Ishikawa (cell line): Measurements from ENCODE around the gene HSD3B2.

ENCODE experiments used
- CEBPB ChIP-seq: IDR thresholded peaks from 2 replicates; pipeline ENCODE4 v1.6.1; 2012
- CREB1 ChIP-seq: IDR thresholded peaks from 2 replicates; pipeline ENCODE4 v1.6.1; 2012; ENCODE audit warnings: low read depth
- EGR1 ChIP-seq: IDR thresholded peaks from 2 replicates; pipeline ENCODE4 v1.6.1; 2012
- EP300 ChIP-seq: IDR thresholded peaks from 2 replicates; pipeline ENCODE4 v1.6.1; 2012; ENCODE audit warnings: borderline replicate concordance
- FOXM1 ChIP-seq: IDR thresholded peaks from 2 replicates; pipeline ENCODE4 v1.6.1; 2012; ENCODE audit warnings: low read depth, borderline replicate concordance
- NFIC ChIP-seq: IDR thresholded peaks from 2 replicates; pipeline ENCODE4 v1.6.1; 2012
- RAD21 ChIP-seq: IDR thresholded peaks from 2 replicates; pipeline ENCODE4 v1.6.1; 2012; ENCODE audit warnings: low read depth
- TAF1 ChIP-seq: IDR thresholded peaks from 2 replicates; pipeline ENCODE4 v1.6.1; 2012; ENCODE audit warnings: low read depth, mild to moderate bottlenecking
- TCF12 ChIP-seq: IDR thresholded peaks from 2 replicates; pipeline ENCODE4 v1.6.1; 2012; ENCODE audit warnings: low read depth
- TEAD4 ChIP-seq: IDR thresholded peaks from 2 replicates; pipeline ENCODE4 v1.6.1; 2012
- YY1 ChIP-seq: IDR thresholded peaks from 2 replicates; pipeline ENCODE4 v1.6.1; 2012; ENCODE audit warnings: low read depth
- ZBTB7A ChIP-seq: IDR thresholded peaks from 2 replicates; pipeline ENCODE4 v1.6.1; 2012; ENCODE audit warnings: low read depth
- TF ChIP-seq, protein P1 (sequence below): IDR thresholded peaks from 2 replicates; pipeline ENCODE4 v1.6.1; 2012
- TF ChIP-seq, protein P2 (sequence below): IDR thresholded peaks from 2 replicates; pipeline ENCODE4 v1.6.1; 2012; ENCODE audit warnings: low read depth, mild to moderate bottlenecking
- TF ChIP-seq, protein P3 (sequence below): IDR thresholded peaks from 2 replicates; pipeline ENCODE4 v1.6.1; 2012

The HSD3B2 gene

DNA sequence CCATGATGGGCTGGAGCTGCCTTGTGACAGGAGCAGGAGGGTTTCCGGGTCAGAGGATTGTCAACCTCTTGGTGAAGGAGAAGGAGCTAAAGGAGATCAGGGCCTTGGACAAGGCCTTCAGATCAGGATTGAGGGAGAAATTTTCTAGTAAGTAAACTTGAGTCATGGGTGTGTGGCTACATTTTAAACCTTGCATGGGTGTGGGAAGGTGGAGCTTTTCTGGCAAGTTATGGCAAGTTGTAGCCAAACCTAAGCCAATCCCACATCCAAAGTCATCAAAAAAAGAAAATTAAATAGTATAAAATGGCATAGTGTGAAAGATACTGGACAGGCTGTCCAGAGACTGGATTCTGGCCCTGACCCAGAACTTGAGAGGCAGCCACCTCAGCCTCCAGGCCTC is 52.3 kb downstream of the HSD3B2 start:
- TF ChIP-seq FOXM1, result no peak

DNA sequence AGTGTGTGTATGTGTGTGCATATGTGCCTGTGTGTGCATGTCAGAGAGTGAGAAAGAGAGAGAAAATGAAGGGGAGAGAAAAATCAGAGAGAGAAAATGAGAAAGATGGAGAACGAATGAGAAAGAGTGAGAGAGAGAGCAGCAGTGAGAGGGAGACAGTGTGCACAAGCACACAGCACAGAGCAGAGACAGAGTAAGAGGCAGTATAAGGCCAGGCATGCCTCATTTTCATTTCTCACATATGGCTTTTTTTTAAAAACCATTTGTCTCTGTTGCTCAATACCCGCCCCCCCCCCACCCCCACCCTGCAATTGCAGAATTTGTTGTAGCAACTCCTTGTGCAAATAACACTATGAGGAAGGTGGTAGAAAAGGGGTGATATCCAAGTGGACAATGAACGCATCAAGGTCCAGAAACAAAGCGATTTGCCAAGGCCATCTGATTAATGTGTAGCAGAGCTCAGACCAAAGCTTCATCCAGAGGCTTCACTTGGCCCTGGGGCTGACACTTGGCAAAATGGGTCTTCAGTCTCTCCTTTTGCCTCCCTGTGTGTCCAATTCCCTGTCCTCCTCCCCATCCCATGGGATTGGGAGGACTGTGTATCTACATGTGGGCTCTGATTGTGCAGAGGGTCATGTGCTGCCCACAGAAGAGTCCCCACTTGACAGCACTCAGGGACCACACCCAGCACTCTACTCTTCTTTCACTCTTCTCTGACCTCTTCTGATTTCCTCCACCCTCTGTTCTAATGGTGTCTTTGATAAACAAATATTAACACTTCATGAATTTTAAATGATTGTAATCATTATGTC is 53.1 kb downstream of the HSD3B2 start:
- TF ChIP-seq CREB1 (no peak), FOXM1 (no peak), NFIC (no peak)
- TF ChIP-seq, protein P1, sequence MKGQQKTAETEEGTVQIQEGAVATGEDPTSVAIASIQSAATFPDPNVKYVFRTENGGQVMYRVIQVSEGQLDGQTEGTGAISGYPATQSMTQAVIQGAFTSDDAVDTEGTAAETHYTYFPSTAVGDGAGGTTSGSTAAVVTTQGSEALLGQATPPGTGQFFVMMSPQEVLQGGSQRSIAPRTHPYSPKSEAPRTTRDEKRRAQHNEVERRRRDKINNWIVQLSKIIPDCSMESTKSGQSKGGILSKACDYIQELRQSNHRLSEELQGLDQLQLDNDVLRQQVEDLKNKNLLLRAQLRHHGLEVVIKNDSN, result no peak
- TF ChIP-seq, protein P2, sequence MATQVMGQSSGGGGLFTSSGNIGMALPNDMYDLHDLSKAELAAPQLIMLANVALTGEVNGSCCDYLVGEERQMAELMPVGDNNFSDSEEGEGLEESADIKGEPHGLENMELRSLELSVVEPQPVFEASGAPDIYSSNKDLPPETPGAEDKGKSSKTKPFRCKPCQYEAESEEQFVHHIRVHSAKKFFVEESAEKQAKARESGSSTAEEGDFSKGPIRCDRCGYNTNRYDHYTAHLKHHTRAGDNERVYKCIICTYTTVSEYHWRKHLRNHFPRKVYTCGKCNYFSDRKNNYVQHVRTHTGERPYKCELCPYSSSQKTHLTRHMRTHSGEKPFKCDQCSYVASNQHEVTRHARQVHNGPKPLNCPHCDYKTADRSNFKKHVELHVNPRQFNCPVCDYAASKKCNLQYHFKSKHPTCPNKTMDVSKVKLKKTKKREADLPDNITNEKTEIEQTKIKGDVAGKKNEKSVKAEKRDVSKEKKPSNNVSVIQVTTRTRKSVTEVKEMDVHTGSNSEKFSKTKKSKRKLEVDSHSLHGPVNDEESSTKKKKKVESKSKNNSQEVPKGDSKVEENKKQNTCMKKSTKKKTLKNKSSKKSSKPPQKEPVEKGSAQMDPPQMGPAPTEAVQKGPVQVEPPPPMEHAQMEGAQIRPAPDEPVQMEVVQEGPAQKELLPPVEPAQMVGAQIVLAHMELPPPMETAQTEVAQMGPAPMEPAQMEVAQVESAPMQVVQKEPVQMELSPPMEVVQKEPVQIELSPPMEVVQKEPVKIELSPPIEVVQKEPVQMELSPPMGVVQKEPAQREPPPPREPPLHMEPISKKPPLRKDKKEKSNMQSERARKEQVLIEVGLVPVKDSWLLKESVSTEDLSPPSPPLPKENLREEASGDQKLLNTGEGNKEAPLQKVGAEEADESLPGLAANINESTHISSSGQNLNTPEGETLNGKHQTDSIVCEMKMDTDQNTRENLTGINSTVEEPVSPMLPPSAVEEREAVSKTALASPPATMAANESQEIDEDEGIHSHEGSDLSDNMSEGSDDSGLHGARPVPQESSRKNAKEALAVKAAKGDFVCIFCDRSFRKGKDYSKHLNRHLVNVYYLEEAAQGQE, result no peak
- TF ChIP-seq, protein P3, sequence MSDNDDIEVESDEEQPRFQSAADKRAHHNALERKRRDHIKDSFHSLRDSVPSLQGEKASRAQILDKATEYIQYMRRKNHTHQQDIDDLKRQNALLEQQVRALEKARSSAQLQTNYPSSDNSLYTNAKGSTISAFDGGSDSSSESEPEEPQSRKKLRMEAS, result no peak

DNA sequence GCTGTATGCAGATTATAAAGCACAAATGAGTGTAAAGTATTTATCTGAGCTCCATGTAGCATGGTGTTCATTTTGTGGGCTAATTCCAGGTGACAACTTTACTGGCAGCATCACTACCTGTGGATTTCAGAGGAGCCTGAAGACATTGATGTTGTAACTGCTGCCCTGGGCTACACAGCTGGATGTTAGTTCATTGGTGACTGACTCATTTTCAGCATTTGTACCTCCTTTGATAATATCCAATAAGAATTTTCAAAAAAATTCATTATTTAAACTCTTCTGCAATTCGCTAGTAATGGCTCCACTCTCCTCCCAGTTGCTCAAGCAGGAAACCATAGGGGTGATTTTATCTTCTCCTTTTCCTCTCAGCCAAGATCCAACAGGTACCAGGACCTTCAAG is 54.8 kb downstream of the HSD3B2 start:
- TF ChIP-seq CREB1, result no peak
- TF ChIP-seq, protein P3, result no peak
- TF ChIP-seq ZBTB7A, result no peak
- TF ChIP-seq NFIC, result no peak

DNA sequence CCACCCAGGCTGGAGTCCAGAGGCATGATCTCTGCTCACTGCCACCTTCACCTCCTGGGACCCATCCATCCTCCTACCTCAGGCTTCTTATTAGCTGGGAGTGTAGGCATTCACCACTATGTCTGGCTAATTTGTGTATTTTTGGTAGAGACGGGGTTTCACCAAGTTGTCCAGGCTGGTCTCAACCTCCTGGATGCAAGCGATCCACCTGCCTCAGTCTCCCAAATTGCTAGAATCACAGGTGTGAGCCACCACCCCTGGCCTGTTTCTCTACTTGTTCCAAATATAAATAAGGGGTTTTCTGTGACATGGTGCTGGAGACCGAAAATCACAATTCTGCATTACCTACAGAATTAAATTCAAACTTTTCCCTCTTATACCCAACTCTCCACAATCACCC is 55.4 kb downstream of the HSD3B2 start:
- TF ChIP-seq, protein P1, result no peak

DNA sequence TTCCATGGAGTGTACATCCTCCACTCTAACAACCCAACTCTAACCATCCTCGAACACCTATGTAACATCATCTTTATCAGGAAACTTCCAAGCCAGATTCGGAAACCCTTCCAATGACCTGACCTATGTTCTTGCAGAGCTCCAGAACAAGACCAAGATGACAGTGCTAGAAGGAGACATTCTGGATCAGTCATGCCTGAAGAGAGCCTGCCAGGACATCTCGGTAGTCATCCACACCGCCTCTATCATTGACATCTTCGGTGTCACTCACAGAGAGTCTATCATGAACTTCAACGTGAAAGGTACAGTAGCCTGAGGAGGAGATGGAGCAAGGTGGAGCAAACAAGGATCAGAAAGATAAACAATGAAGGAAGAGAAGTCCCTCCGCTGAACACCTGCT is 56.0 kb downstream of the HSD3B2 start:
- TF ChIP-seq TEAD4, result no peak
- TF ChIP-seq CEBPB, result no peak
- TF ChIP-seq EGR1, result no peak
- no peak for TF ChIP-seq YY1
- TF ChIP-seq RAD21, result no peak
- TF ChIP-seq FOXM1, result no peak
- no peak for TF ChIP-seq ZBTB7A
- TF ChIP-seq, protein P1, result no peak
- TF ChIP-seq CREB1, result no peak
- TF ChIP-seq, protein P3, result no peak
- no peak for TF ChIP-seq TAF1
- no peak for TF ChIP-seq EP300

DNA sequence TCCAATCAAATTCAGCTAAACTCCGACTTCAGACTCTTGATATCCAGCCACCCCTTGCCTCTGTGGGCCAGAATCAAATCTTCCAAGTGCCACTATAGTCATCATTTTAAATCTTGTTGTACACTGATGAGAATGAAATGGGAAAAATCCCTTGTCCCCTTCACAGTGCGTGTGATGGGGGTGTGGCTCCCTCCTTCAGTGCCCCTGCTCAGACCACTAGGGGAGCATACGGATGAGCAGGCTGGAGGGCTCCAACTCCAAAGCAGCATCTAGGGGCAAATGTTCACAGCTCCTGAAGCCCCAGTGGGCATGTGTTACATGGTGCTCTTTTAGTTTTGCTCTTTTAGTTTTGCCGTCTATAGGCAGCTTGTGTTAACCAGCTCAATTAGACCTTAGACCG is 56.6 kb downstream of the HSD3B2 start:
- TF ChIP-seq EP300 (no peak), TEAD4 (no peak), EGR1 (no peak), CEBPB (no peak), NFIC (no peak), RAD21 (no peak), YY1 (no peak), TCF12 (no peak), TAF1 (no peak), CREB1 (no peak), FOXM1 (no peak), ZBTB7A (no peak)
- TF ChIP-seq, protein P1, result no peak
- TF ChIP-seq, protein P2, result no peak
- TF ChIP-seq, protein P3, result no peak
